Muscle layer of duodenum (tissue), 2 donors: ENCODE results near the gene KIF26B.
"Not testable (repeated sequence)": the region's sequence is repeated elsewhere in the genome, so short reads cannot be mapped to it uniquely, and the experiment has no call there.

ENCODE experiments used
- H3K27ac ChIP-seq: one replicate; pipeline ENCODE4 v1.7.0; 2013; ENCODE audit warnings: mild to moderate bottlenecking, low read length
- H3K27me3 ChIP-seq: one replicate; pipeline ENCODE4 v1.7.0; 2013; ENCODE audit warnings: low read depth, mild to moderate bottlenecking, control low read depth, low read length
- H3K36me3 ChIP-seq, 2 donors: one replicate each; pipeline ENCODE4 v1.7.0; 2013; ENCODE audit warnings: low read length in 2 of 2, control low read depth in 1 of 2, mild to moderate bottlenecking in 1 of 2; ENCODE audit not compliant: insufficient read depth in 2 of 2, control insufficient read depth in 1 of 2
- H3K4me1 ChIP-seq, 2 donors: one replicate each; pipeline ENCODE4 v1.7.0; 2013; ENCODE audit warnings: low read length in 2 of 2, mild to moderate bottlenecking in 2 of 2, control low read depth in 1 of 2, moderate library complexity in 1 of 2; ENCODE audit not compliant: insufficient read depth in 2 of 2, control insufficient read depth in 1 of 2
- H3K4me3 ChIP-seq, 2 donors: one replicate each; pipeline ENCODE4 v1.7.0; 2013; ENCODE audit warnings: low read length in 2 of 2, low read depth in 1 of 2, mild to moderate bottlenecking in 1 of 2
- H3K9me3 ChIP-seq, 2 donors: one replicate each; pipeline ENCODE4 v1.7.0; 2013; ENCODE audit warnings: low read length in 2 of 2, control low read depth in 1 of 2, mild to moderate bottlenecking in 1 of 2; ENCODE audit not compliant: control insufficient read depth in 1 of 2
- donor health status: healthy.

KIF26B gene

DNA sequence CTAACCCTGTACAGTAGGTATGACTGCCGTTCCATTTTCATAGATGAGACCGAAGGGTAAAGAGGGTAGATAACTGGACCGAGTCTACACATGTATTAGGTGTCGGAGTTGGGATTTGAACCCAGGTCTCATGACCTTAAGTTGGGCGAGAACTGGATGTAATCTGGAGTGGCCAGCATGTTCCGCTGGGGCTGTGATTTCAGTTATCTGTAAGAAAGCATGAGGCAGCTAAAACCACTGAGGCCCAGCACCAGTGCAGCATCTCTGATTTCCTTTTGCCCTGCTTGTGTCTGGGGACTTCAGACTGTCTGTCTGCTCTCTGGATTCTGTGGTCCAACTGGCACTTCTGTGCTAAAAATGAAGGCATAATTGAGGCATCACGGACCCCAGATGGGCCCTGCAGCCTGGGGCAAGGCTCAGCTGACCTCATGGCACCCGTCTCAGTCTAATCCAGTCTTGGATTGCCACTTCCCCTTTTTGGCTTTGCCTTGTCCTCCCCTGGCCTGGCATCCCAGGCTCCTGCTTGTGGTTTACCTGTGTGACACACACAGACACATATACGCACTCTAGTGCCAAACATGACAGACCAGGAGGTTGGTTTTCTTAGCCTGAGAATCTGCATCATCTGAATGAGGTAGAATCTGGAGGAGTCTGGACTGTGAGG lies 180.2 kb downstream of the KIF26B start:
- H3K27me3 ChIP-seq = no peaks in the 10 kb centered on the region
- no peaks in the 10 kb centered on the region for H3K9me3 ChIP-seq
- H3K4me3 ChIP-seq = no peak overlapping the region
- no peaks in the 10 kb centered on the region for H3K36me3 ChIP-seq
- H3K4me1 ChIP-seq = no peaks in the 10 kb centered on the region
- H3K27ac ChIP-seq = no peak overlapping the region

DNA sequence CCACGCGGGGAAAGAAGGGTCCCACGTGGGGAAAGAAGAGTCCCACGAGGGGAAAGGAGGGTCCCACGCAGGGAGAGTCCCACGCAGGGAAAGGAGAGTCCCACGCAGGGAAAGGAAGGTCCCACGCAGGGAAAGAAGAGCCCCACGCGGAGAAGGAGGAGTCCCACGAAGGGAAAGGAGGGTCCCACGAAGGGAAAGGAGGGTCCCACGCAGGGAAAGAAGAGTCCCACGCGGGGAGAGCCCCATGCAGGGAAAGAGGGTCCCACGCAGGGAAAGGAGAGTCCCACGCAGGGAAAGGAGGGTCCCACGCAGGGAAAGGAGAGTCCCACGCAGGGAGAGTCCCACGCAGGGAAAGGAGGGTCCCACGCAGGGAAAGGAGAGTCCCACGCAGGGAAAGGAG lies 180.9 kb downstream of the KIF26B start:
- not testable (repeated sequence) for H3K27me3 ChIP-seq, H3K27ac ChIP-seq, H3K4me1 ChIP-seq, H3K4me3 ChIP-seq, H3K9me3 ChIP-seq, H3K36me3 ChIP-seq

DNA sequence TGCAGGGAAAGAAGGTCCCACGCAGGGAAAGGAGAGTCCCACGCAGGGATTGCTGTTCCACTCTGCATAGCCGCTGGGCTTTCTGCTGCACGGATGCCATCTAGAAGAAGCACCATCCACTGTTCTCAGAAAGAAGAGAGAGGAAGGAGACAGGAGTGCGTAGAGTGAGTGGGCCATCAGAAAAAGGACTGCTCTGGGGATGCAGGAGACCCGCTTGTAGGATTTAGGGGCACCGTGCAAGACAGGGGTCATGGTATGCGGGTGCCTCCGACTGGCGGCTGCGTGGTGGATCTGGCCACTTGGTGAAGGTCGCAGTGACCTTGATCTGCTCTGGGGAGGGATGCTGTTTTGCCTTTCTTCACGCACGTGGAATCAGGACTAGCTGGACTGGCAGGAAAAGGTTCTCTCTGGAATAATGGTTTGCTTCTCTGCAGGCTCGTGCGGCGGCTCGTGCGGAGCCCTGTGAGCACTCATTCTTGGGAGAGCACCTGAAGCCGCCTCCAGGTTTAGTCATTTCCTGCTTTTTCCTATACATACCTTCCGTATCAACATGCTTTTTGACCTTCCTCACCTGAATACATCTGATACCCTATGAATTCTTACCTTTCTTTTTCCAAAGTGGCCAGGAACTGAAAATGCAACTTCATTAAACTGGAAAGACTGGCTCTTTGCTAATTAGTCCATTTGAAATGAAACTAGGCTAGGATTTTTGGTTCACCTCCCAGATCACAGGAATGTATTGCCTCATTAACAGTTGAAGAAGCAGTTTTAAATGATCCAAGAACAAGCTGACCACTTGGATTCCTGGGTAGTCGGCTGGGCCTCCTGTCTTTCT lies 181.6 kb downstream of the KIF26B start:
- Histone ChIP-seq H3K4me1 (no peaks in the 10 kb centered on the region), H3K4me3 (no peak overlapping the region), H3K36me3 (no peaks in the 10 kb centered on the region), H3K27me3 (no peaks in the 10 kb centered on the region), H3K9me3 (no peaks in the 10 kb centered on the region), H3K27ac (no peak overlapping the region)

DNA sequence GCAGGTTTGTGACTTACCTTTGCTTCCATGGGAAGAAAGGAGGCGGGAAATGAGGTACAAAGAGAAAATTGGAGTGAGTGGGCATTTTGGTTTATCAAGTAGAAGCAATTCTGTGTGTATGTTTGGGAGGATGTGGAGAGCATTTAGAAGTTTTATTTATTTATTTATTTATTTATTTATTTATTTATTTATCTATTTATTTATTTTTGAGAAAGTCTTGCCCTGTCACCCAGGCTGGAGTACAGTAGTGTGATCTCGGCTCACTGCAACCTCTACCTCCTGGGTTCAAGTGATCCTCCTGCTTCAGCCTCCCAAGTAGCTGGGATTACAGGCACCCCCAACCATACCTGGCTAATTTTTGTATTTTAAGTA lies 182.2 kb downstream of the KIF26B start:
- not testable (repeated sequence) for H3K27me3 ChIP-seq, H3K27ac ChIP-seq, H3K9me3 ChIP-seq, H3K4me3 ChIP-seq, H3K36me3 ChIP-seq, H3K4me1 ChIP-seq

DNA sequence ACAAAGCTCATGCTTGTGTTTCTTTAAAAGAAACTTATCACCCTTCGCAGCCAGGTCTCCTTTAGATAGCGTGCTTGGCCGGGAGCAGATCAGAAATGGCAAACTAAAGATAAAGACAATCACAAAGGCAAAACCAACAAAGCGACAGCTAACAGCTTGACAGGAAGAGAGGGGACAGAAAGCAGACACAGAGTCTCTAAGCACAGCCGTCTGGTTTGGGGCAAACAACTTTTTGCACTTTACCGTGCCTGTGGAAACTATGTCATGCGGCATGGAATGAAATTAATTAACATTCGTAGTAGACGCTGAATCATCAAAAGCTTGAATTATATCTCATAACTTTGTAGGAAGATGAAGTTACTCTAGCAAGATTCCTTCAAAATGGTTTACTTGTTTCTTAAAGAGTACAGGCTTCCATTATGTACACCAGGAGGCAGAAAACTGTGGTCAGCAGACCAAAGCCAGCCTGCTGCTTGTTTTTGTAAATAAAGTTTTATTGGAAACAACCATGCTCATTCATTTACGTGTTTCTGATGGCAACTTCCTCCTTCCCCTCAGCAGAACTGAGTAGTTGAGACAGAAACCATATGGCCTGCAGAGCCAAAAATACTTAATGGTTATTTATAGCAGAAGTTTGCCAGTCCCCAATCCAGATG lies 183.2 kb downstream of the KIF26B start:
- Histone ChIP-seq H3K4me1 (no peaks in the 10 kb centered on the region), H3K27ac (no peak overlapping the region), H3K27me3 (no peaks in the 10 kb centered on the region), H3K36me3 (no peaks in the 10 kb centered on the region), H3K4me3 (no peak overlapping the region), H3K9me3 (no peaks in the 10 kb centered on the region)

DNA sequence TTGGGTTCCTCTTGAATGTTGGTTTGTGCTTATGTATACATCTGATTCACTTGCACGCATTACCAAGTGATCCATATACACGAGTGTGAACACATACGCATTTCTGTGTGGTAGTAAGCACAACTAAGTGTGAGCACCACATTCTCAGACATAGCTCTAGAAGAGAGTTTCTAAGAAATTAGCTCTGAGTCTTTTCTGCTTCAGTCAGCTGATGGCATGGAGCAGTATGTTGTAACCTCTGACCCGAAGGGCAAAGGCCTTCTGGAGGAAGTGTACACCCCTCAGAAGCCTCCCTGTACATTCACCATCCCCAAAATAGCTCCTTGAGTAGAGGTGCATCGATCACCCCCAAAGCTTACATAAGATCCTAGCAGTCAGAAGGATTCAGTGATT lies 183.7 kb downstream of the KIF26B start:
- Histone ChIP-seq H3K27me3 (no peaks in the 10 kb centered on the region), H3K4me3 (no peak overlapping the region), H3K27ac (no peak overlapping the region), H3K4me1 (no peaks in the 10 kb centered on the region), H3K9me3 (no peaks in the 10 kb centered on the region), H3K36me3 (no peaks in the 10 kb centered on the region)

DNA sequence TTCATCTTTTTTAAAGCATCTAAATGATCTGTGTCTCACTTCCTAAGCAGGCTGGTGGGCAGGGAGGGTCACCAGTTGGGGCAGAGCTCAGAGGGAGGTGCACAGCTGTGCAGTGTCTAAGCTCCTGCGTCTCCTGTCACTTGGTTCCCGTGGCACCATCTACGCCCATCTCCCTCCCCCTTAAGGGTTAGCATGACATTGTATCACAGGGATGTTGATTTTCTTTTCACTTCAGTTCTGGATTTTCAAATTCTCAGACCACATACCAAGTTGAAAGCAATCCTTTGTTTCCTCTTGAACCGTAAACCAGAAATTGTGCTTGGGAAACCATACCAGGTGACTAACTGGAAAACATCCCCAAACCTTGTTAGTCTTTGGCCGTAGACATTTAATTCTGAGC lies 187.0 kb downstream of the KIF26B start:
- Histone ChIP-seq H3K27me3 (no peaks in the 10 kb centered on the region), H3K4me1 (no peaks in the 10 kb centered on the region), H3K36me3 (no peaks in the 10 kb centered on the region), H3K27ac (no peak overlapping the region), H3K4me3 (no peak overlapping the region), H3K9me3 (no peaks in the 10 kb centered on the region)

- Histone ChIP-seq H3K36me3 (no peaks in the 10 kb centered on the region), H3K27me3 (no peaks in the 10 kb centered on the region), H3K4me1 (no peaks in the 10 kb centered on the region), H3K27ac (no peak overlapping the region), H3K4me3 (no peak overlapping the region), H3K9me3 (no peaks in the 10 kb centered on the region)
These were observed 190.6 kb downstream of the KIF26B start for GRCh38 chr1:245345191-245345884.

GRCh38 chr1:245348626-245349025 lies 193.8 kb downstream of the KIF26B start:
- no peaks in the 10 kb centered on the region for H3K36me3 ChIP-seq
- H3K27ac ChIP-seq = no peak overlapping the region
- no peaks in the 10 kb centered on the region for H3K27me3 ChIP-seq
- no peaks in the 10 kb centered on the region for H3K4me1 ChIP-seq
- no peak overlapping the region for H3K4me3 ChIP-seq
- H3K9me3 ChIP-seq = no peaks in the 10 kb centered on the region

DNA sequence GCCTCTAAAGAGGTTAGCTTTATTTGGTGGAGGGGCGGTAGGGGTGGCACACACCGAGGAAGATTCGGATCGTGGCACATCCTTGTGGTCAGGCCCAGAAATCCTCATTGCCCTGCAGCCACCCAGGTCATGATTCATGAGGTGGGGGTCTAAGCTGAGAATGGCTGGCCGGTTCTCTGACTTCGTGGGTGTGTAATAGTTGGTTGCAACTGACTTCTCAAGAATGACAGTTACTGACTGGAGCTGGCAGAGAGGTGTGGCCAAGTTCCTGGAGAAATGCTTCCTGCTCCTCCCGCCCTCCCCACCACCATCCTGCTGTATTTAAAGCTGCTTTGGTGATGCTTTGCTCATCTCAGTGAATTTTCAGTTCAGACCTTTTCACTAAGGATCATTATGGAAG lies 198.6 kb downstream of the KIF26B start:
- H3K9me3 ChIP-seq = no peaks in the 10 kb centered on the region
- H3K36me3 ChIP-seq = no peaks in the 10 kb centered on the region
- no peaks in the 10 kb centered on the region for H3K27me3 ChIP-seq
- no peak overlapping the region for H3K4me3 ChIP-seq
- H3K27ac ChIP-seq = no peak overlapping the region
- no peaks in the 10 kb centered on the region for H3K4me1 ChIP-seq
